Lung (tissue), 13 donors: ENCODE results near the gene MPP7. TPM values are rescaled to one million over a fixed set of nuclear protein-coding genes. Genes with fewer than 3 reads are reported as not detected.

ENCODE experiments used
- ATAC-seq: fragments of 200-7000 bp; cut with Tn5 transposase; one replicate; pipeline ENCODE4 v1.9.1; 2020; ENCODE audit warnings: moderate number of reproducible peaks; ENCODE audit not compliant: insufficient read depth, low FRiP score
- DNase-seq, 3 donors: peaks; one replicate each; pipeline ENCODE4 v3.0.0-alpha.2; 2013 to 2017
- H3K27ac ChIP-seq, 2 donors: one replicate each; pipeline ENCODE4 v1.5.1; 2013; ENCODE audit warnings: mild to moderate bottlenecking in 2 of 2, moderate library complexity in 2 of 2, control low read depth in 1 of 2, inconsistent platforms in 1 of 2, low read depth in 1 of 2, low read length in 1 of 2
- H3K27me3 ChIP-seq, 3 donors: one replicate each; pipeline ENCODE4 v1.5.1; 2013; ENCODE audit warnings: low read length in 2 of 3; ENCODE audit not compliant: control insufficient read depth in 3 of 3, insufficient read depth in 3 of 3
- H3K36me3 ChIP-seq, 4 donors: one replicate each; pipeline ENCODE4 v1.5.1; 2013; ENCODE audit warnings: low read length in 4 of 4, mild to moderate bottlenecking in 1 of 4, moderate library complexity in 1 of 4; ENCODE audit not compliant: control insufficient read depth in 4 of 4, insufficient read depth in 4 of 4
- H3K4me1 ChIP-seq, 5 donors: one replicate each; pipeline ENCODE4 v1.5.1; 2013; ENCODE audit warnings: low read length in 5 of 5, mild to moderate bottlenecking in 2 of 5, moderate library complexity in 1 of 5; ENCODE audit not compliant: control insufficient read depth in 5 of 5, insufficient read depth in 5 of 5
- H3K4me3 ChIP-seq: one replicate; pipeline ENCODE4 v1.5.1; 2013; ENCODE audit warnings: mild to moderate bottlenecking, control low read depth, moderate library complexity
- H3K9ac ChIP-seq, 2 donors: one replicate each; pipeline ENCODE4 v1.5.1; 2013; ENCODE audit warnings: low read length in 2 of 2, control low read depth in 1 of 2; ENCODE audit not compliant: insufficient read depth in 1 of 2
- H3K9me3 ChIP-seq, 4 donors: one replicate each; pipeline ENCODE4 v1.5.1; 2013; ENCODE audit warnings: low read length in 3 of 4, mild to moderate bottlenecking in 1 of 4, moderate library complexity in 1 of 4; ENCODE audit not compliant: control insufficient read depth in 4 of 4, insufficient read depth in 3 of 4
- CTCF ChIP-seq: IDR thresholded peaks from 2 replicates; pipeline ENCODE4 v1.5.1; 2012; ENCODE audit warnings: mild to moderate bottlenecking; ENCODE audit errors: control extremely low read depth, extremely low read depth
- WGBS, 2 donors: extraction: QIAGEN DNeasy Blood & Tissue Kit; methylation state at CpG; one replicate each; pipeline ENCODE4 v1.1.7; 2013; 5-methylcytosine and 5-hydroxymethylcytosine counted together
- polyA plus RNA-seq, 2 donors: library from polyadenylated mRNA; stranded (reverse); fragments of 200-250 nt; gene quantifications; one replicate each; pipeline ENCODE4 v1.2.1, GENCODE V29; 2013
- small RNA-seq: library from RNA; depleted of rRNA; stranded (forward); fragments of <200 nt; gene quantifications from one replicate; pipeline ENCODE3, GENCODE V24; 2014; ENCODE audit warnings: low replicate concordance
- total RNA-seq, 2 donors: library from RNA; depleted of rRNA in 1 of 2; stranded (reverse); fragments of >200 nt in 1 of 2; gene quantifications; one replicate each; pipeline ENCODE4 v1.2.1, GENCODE V29; 2014 to 2021
- donor health status: control.
- donor health status: control.
- donor health status: Bipolar disorder and iron deficiency.
- donor health status: healthy.
- donor health status: DM: yes; HTN: yes; CAD: no.

The MPP7 gene
- total and polyA plus RNA-seq, 4 donors, result 7.0 to 37.2 (median 19.2) TPM

- Histone ChIP-seq H3K9me3 (peaks cover 0 to 1% (median 0%) of the 10 kb centered on the region in 4 donors), H3K4me3 (no peak overlapping the region), H3K4me1 (peaks cover 0 to 6% (median 0%) of the 10 kb centered on the region in 5 donors), H3K36me3 (no peaks in the 10 kb centered on the region), H3K27ac (no peak overlapping the region), H3K27me3 (no peaks in the 10 kb centered on the region), H3K9ac (no peak overlapping the region)
- ATAC-seq, result no peak
- WGBS, 2 donors, result 87 to 91% methylated on average over 2 of the region's 2 CpGs
- no peak for TF ChIP-seq CTCF
- DNase-seq, result no peak
Measured at GRCh38 chr10:28256776-28257175, 46.1 kb downstream of the MPP7 start.

- Histone ChIP-seq H3K36me3 (no peaks in the 10 kb centered on the region), H3K4me1 (peaks cover 0 to 6% (median 0%) of the 10 kb centered on the region in 5 donors), H3K4me3 (no peak overlapping the region), H3K27ac (peak overlapping the region in 1 of 2 donors; percentile 21), H3K27me3 (no peaks in the 10 kb centered on the region), H3K9me3 (no peaks in the 10 kb centered on the region), H3K9ac (no peak overlapping the region)
- ATAC-seq (peak; percentile 47), DNase-seq (peak in 1 of 3 donors; percentile 34)
- WGBS, 2 donors, result 37 to 46% methylated on average over 6 of the region's 6 CpGs
- TF ChIP-seq CTCF, result no peak
Measured at GRCh38 chr10:28254290-28254985, 48.4 kb downstream of the MPP7 start.

- H3K27me3 ChIP-seq, result no peaks in the 10 kb centered on the region
- 70 to 72% methylated on average over 11 of the region's 11 CpGs for WGBS, 2 donors
- H3K9me3 ChIP-seq, result no peaks in the 10 kb centered on the region
- ATAC-seq, result no peak
- H3K4me3 ChIP-seq, result no peak overlapping the region
- no peak overlapping the region for H3K27ac ChIP-seq
- no peak overlapping the region for H3K9ac ChIP-seq
- H3K4me1 ChIP-seq, result peaks cover 0 to 6% (median 0%) of the 10 kb centered on the region in 5 donors
- TF ChIP-seq CTCF, result no peak
- DNase-seq, result no peak
- H3K36me3 ChIP-seq, result no peaks in the 10 kb centered on the region
Measured at GRCh38 chr10:28253169-28253785, 49.6 kb downstream of the MPP7 start.

Small RNA genes lying within 50 kb of the gene (small RNA-seq; reads per million reads assigned to genes)
- not detected for gene MIR8086

Other genes starting within 250 kb of the MPP7 start
- gene WAC, start 230.1 kb upstream of the MPP7 start, total RNA-seq, result 100 to 1,000 TPM in 1 of 2 donors, 10 to 100 TPM in 1; 70.0 to 227 TPM
- gene WAC, start 230.1 kb upstream of the MPP7 start, polyA plus RNA-seq, result 10 to 100 TPM; 27.0 to 50.3 TPM